Prostate gland (tissue), 2 donors: ENCODE measurements around the gene HDLBP. TPM values are rescaled to one million over a fixed set of nuclear protein-coding genes. Genes with fewer than 3 reads are reported as not detected.

Experiments used
- DNase-seq: peaks from one replicate; pipeline ENCODE4 v3.0.0-alpha.2; 2019; ENCODE audit warnings: low spot score
- H3K27ac ChIP-seq, 2 donors: fragments of 200-600 bp; sonication (generic); 2 replicates each; pipeline ENCODE4 v1.5.1; 2017 to 2019
- H3K27me3 ChIP-seq: fragments of 200-600 bp; sonication (generic); replicated peaks from 2 replicates; pipeline ENCODE4 v1.5.1; 2019; ENCODE audit not compliant: insufficient read depth
- H3K36me3 ChIP-seq, 2 donors: fragments of 200-600 bp; sonication (generic); 1 replicate in 1 of 2; 2 replicates in 1 of 2; pipeline versions ENCODE4 v1.5.1 to v1.8.1; 2017 to 2019
- H3K4me1 ChIP-seq: fragments of 200-600 bp; sonication (generic); replicated peaks from 2 replicates; pipeline ENCODE4 v1.5.1; 2019
- H3K4me3 ChIP-seq, 2 donors: fragments of 200-600 bp; sonication (generic); 2 replicates each; pipeline ENCODE4 v1.5.1; 2017 to 2019
- H3K9me3 ChIP-seq: fragments of 200-600 bp; sonication (generic); 2 replicates; pipeline ENCODE4 v1.5.1; 2017
- POLR2A ChIP-seq: fragments of 450-650 bp; IDR thresholded peaks from one replicate; pipeline ENCODE4 v1.6.1; 2016; ENCODE audit warnings: antibody characterized with exemption, mild to moderate bottlenecking
- POLR2AphosphoS5 ChIP-seq: sonication (generic); formaldehyde crosslinking; IDR thresholded peaks from one replicate; pipeline ENCODE4 v1.6.1; 2017; ENCODE audit warnings: antibody characterized with exemption
- WGBS: methylation state at CpG from one replicate; pipeline ENCODE4 v1.1.5; 2018; 5-methylcytosine and 5-hydroxymethylcytosine counted together
- intact Hi-C: fragments of 100-400 bp; cut with DNase I; formaldehyde crosslinking; loops from one replicate; pipeline ENCODE4 v1.14.2; 2022
- total RNA-seq, 2 donors: library from RNA; depleted of rRNA; stranded (reverse); fragments of >200 nt; gene quantifications; one replicate each; pipeline ENCODE4 v1.1.0, GENCODE V29; 2016
- TF ChIP-seq, protein P1 (sequence below), 4 experiments: fragments of 200-600 bp in 2 of 4; fragments of 450-650 bp in 2 of 4; sonication (generic) in 2 of 4; IDR thresholded peaks; 1 replicate in 3 of 4; 2 replicates in 1 of 4; pipeline ENCODE4 v1.5.1; 2016 to 2019; ENCODE audit warnings: antibody characterized with exemption in 4 of 4, mild to moderate bottlenecking in 2 of 4, moderate library complexity in 2 of 4

Gene HDLBP
- total RNA-seq, 2 donors from 2014 or later, result 529 to 612 TPM

DNA sequence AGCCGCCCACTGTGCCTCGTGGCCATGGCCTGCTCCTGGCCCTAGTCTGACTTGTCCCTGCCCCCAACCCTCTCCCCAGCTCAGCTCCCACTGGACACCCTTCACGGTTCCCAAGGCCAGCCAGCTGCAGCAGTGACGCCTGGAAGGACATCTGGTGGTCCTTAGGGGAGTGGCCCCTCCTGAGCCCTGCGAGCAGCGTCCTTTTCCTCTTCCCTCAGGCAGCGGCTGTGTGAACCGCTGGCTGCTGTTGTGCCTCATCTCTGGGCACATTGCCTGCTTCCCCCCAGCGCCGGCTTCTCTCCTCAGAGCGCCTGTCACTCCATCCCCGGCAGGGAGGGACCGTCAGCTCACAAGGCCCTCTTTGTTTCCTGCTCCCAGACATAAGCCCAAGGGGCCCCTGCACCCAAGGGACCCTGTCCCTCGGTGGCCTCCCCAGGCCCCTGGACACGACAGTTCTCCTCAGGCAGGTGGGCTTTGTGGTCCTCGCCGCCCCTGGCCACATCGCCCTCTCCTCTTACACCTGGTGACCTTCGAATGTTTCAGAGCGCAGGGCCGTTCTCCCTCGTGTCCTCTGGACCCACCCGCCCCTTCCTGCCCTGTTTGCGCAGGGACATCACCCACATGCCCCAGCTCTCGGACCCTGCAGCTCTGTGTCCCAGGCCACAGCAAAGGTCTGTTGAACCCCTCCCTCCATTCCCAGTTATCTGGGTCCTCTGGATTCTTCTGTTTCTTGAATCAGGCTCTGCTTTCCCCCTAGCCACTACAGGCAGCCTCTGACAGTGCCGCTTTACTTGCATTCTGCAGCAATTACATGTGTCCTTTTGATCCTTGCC is 91.2 kb downstream of the HDLBP start:
- Histone ChIP-seq H3K27me3 (no peaks in the 10 kb centered on the region), H3K4me3 (no peak overlapping the region), H3K4me1 (no peaks in the 10 kb centered on the region), H3K9me3 (no peaks in the 10 kb centered on the region), H3K27ac (peak overlapping the region in 1 of 2 donors; percentile 8), H3K36me3 (peaks cover 3 to 13% of the 10 kb centered on the region in 2 donors)
- WGBS, result 44% methylated on average over 26 of the region's 26 CpGs
- no peak for DNase-seq
- TF ChIP-seq, protein P1, sequence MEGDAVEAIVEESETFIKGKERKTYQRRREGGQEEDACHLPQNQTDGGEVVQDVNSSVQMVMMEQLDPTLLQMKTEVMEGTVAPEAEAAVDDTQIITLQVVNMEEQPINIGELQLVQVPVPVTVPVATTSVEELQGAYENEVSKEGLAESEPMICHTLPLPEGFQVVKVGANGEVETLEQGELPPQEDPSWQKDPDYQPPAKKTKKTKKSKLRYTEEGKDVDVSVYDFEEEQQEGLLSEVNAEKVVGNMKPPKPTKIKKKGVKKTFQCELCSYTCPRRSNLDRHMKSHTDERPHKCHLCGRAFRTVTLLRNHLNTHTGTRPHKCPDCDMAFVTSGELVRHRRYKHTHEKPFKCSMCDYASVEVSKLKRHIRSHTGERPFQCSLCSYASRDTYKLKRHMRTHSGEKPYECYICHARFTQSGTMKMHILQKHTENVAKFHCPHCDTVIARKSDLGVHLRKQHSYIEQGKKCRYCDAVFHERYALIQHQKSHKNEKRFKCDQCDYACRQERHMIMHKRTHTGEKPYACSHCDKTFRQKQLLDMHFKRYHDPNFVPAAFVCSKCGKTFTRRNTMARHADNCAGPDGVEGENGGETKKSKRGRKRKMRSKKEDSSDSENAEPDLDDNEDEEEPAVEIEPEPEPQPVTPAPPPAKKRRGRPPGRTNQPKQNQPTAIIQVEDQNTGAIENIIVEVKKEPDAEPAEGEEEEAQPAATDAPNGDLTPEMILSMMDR (IDR thresholded peaks at IDR 0.05), result no peak
- TF ChIP-seq POLR2AphosphoS5 (no peak), POLR2A (no peak)
- intact Hi-C loops, result no loop called here

DNA sequence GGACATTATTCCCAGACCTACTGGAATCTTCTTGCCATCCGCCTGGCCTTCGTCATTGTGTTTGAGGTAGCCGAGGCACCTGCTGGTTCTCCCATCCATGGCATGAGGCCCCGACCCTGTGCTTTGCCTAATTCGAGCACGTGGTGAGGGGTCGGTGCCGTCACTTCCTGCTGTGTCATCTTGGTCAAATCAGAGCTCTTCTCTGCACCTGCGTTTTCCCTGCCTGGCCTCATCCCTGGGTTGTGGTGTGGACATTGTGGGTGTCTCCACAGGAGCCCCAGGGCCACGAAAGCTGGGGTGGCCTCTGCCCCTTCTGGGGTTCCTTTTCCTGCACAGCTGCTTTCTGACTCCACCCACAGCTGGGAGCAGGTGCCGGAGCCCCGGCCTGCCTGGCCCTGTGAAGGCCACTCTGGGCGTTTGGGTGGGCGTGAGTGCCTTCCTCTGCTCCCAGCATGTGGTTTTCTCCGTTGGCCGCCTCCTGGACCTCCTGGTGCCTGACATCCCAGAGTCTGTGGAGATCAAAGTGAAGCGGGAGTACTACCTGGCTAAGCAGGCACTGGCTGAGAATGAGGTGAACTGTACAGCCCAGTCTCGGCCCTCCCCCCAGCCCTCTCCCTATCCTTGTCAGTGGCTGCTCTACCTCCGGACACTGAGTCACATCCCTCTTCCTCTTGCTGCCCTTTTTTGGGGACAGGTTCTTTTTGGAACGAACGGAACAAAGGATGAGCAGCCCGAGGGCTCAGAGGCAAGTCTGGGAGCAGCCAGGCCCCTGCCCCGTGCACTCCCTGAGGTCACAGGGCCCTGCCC is 92.1 kb downstream of the HDLBP start:
- intact Hi-C loops, result no loop called here
- TF ChIP-seq, protein P1 (IDR thresholded peaks at IDR 0.05), result no peak
- no peak for TF ChIP-seq POLR2AphosphoS5
- TF ChIP-seq POLR2A, result no peak

DNA sequence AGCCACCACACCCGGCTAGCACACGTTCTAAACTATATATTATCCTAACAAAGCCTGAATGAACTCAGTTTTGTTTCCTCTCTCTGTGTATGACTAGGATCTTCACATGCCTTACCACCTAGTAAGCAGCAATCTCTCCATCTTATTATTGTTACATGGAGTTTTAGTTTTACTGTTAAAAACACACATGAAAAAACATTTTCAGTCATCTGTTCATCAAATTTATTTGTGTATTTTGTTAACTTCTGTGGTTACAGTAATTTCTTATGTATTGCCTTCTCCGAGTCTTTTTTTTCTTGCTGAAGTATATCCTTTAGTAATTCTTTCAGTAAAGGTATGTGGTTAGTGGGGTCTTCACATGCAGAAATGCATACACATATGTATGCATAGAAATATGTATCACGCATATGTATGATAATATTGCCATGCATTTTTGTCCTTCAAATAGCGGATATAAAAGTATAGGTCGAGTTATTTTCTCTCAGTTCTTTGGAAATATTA is 95.6 kb downstream of the HDLBP start:
- 88% methylated on average over 6 of the region's 6 CpGs for WGBS
- TF ChIP-seq POLR2A (no peak), POLR2AphosphoS5 (no peak)
- TF ChIP-seq, protein P1 (IDR thresholded peaks at IDR 0.05), result no peak
- no peaks in the 10 kb centered on the region for H3K27me3 ChIP-seq
- no peak for DNase-seq
- H3K9me3 ChIP-seq, result no peaks in the 10 kb centered on the region
- peaks cover 2% of the 10 kb centered on the region for H3K4me1 ChIP-seq
- H3K36me3 ChIP-seq, result no peaks in the 10 kb centered on the region
- H3K27ac ChIP-seq, result no peak overlapping the region
- H3K4me3 ChIP-seq, result no peak overlapping the region
- intact Hi-C loops, result loop anchor here (5.0 to 10.0 kb wide), 2 partner anchors 73 to 115 kb away; partner anchors contain the start of genes MTERF4 and PASK

More for the DNA sequence above, 92.1 kb downstream of the HDLBP start:
- Histone ChIP-seq H3K36me3 (peaks cover 0 to 6% of the 10 kb centered on the region in 2 donors), H3K9me3 (no peaks in the 10 kb centered on the region), H3K27me3 (no peaks in the 10 kb centered on the region), H3K27ac (no peak overlapping the region), H3K4me1 (peaks cover 2% of the 10 kb centered on the region), H3K4me3 (no peak overlapping the region)
- DNase-seq, result no peak
- WGBS, result 65% methylated on average over 23 of the region's 23 CpGs

DNA sequence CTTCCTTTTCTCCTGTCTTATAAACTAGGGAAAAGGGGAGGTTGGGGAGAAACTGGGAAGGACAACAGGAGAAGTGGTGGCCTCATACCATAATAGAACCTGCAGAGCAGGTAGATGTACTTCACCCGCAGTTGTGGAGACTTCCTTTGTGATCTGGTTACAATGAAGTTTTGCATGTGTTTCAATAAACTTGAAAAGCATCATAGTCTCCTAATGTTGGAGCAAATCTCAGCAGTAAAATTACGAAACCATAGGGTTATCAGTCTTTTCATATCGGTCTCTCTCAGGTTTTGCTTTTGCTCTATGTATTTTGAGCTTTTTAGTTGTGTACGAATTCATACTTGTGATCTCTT is 96.5 kb downstream of the HDLBP start:
- H3K27me3 ChIP-seq, result no peaks in the 10 kb centered on the region
- 41% methylated on average over 4 of the region's 4 CpGs for WGBS
- no peaks in the 10 kb centered on the region for H3K9me3 ChIP-seq
- peak overlapping the region; percentile 71 to 78 for H3K27ac ChIP-seq
- no peak for DNase-seq
- no peak for TF ChIP-seq POLR2AphosphoS5
- TF ChIP-seq, protein P1 (IDR thresholded peaks at IDR 0.05), result no peak
- TF ChIP-seq POLR2A, result no peak
- peaks cover 2% of the 10 kb centered on the region for H3K4me1 ChIP-seq
- intact Hi-C loops, result loop anchor here (5.0 to 10.0 kb wide), 2 partner anchors 72 to 114 kb away; partner anchors contain the start of genes MTERF4 and PASK
- H3K36me3 ChIP-seq, result no peaks in the 10 kb centered on the region
- H3K4me3 ChIP-seq, result peak overlapping the region in 1 of 2 donors; percentile 43
